Breast epithelium (tissue), 4 donors: ENCODE measurements around the gene ZMYND8. TPM values are rescaled to one million over a fixed set of nuclear protein-coding genes. Genes with fewer than 3 reads are reported as not detected.

Experiments
- DNase-seq, 2 donors: peaks; one replicate each; pipeline ENCODE4 v3.0.0-alpha.2; 2019; ENCODE audit warnings: low spot score in 2 of 2
- H3K27ac ChIP-seq, 2 donors: fragments of 200-600 bp; sonication (generic) in 1 of 2; one replicate each; pipeline ENCODE4 v1.5.1; 2016 to 2019; ENCODE audit warnings: mild to moderate bottlenecking in 1 of 2
- H3K27me3 ChIP-seq, 2 donors: fragments of 200-600 bp; sonication (generic) in 1 of 2; one replicate each; pipeline versions ENCODE4 v1.5.1 to v1.6.0; 2017 to 2019; ENCODE audit warnings: control low read depth in 1 of 2, mild to moderate bottlenecking in 1 of 2
- H3K36me3 ChIP-seq: fragments of 200-600 bp; one replicate; pipeline ENCODE4 v1.5.1; 2019
- H3K4me1 ChIP-seq, 2 donors: fragments of 200-600 bp; sonication (generic); one replicate each; pipeline ENCODE4 v1.5.1; 2016 to 2019; ENCODE audit warnings: control low read depth in 1 of 2
- H3K4me3 ChIP-seq, 3 donors: fragments of 200-600 bp; sonication (generic); 1 replicate in 2 of 3; 2 replicates in 1 of 3; pipeline ENCODE4 v1.5.1; 2016 to 2019; ENCODE audit warnings: mild to moderate bottlenecking in 3 of 3, moderate library complexity in 2 of 3
- H3K9me3 ChIP-seq, 2 donors: fragments of 200-600 bp; sonication (generic) in 1 of 2; one replicate each; pipeline ENCODE4 v1.5.1; 2016 to 2019; ENCODE audit warnings: control low read depth in 1 of 2
- POLR2A ChIP-seq: fragments of 450-650 bp; IDR thresholded peaks from one replicate; pipeline ENCODE4 v1.6.1; 2016; ENCODE audit warnings: antibody characterized with exemption, mild to moderate bottlenecking, moderate library complexity
- POLR2AphosphoS5 ChIP-seq, 3 donors: sonication (generic); formaldehyde crosslinking; IDR thresholded peaks; one replicate each; pipeline ENCODE4 v1.6.1; 2017; ENCODE audit warnings: antibody characterized with exemption in 3 of 3
- intact Hi-C: fragments of 100-400 bp; cut with DNase I; formaldehyde crosslinking; loops from one replicate; pipeline ENCODE4 v1.15.1; 2023; ENCODE audit warnings: low total_unique reads
- total RNA-seq, 3 donors: library from RNA; depleted of rRNA; stranded (reverse); fragments of >200 nt; gene quantifications; one replicate each; pipeline ENCODE4 v1.1.0, GENCODE V29; 2016
- TF ChIP-seq, protein P1 (sequence below), 3 donors: fragments of 450-650 bp; IDR thresholded peaks; one replicate each; pipeline ENCODE4 v1.5.1; 2016 to 2017; ENCODE audit warnings: antibody characterized with exemption in 3 of 3, mild to moderate bottlenecking in 3 of 3, moderate library complexity in 3 of 3

The ZMYND8 gene
- total RNA-seq, 3 donors from 2014 or later = 40.6 to 47.7 (median 41.4) TPM

GRCh38 chr20:47231382-47232039 is 125.0 kb downstream of the ZMYND8 start:
- Histone ChIP-seq H3K36me3 (peaks cover 5% of the 10 kb centered on the region), H3K4me3 (no peak overlapping the region), H3K27ac (no peak overlapping the region), H3K9me3 (no peaks in the 10 kb centered on the region), H3K27me3 (no peaks in the 10 kb centered on the region), H3K4me1 (no peaks in the 10 kb centered on the region)
- TF ChIP-seq, protein P1, sequence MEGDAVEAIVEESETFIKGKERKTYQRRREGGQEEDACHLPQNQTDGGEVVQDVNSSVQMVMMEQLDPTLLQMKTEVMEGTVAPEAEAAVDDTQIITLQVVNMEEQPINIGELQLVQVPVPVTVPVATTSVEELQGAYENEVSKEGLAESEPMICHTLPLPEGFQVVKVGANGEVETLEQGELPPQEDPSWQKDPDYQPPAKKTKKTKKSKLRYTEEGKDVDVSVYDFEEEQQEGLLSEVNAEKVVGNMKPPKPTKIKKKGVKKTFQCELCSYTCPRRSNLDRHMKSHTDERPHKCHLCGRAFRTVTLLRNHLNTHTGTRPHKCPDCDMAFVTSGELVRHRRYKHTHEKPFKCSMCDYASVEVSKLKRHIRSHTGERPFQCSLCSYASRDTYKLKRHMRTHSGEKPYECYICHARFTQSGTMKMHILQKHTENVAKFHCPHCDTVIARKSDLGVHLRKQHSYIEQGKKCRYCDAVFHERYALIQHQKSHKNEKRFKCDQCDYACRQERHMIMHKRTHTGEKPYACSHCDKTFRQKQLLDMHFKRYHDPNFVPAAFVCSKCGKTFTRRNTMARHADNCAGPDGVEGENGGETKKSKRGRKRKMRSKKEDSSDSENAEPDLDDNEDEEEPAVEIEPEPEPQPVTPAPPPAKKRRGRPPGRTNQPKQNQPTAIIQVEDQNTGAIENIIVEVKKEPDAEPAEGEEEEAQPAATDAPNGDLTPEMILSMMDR (IDR thresholded peaks at IDR 0.05) = no peak
- TF ChIP-seq POLR2A (no peak), POLR2AphosphoS5 (IDR thresholded peaks at IDR 0.05) (no peak)
- intact Hi-C loops = no loop called here
- no peak for DNase-seq

- peaks cover 5% of the 10 kb centered on the region for H3K36me3 ChIP-seq
- H3K27ac ChIP-seq = no peak overlapping the region
- no peaks in the 10 kb centered on the region for H3K4me1 ChIP-seq
- no peak for DNase-seq
- TF ChIP-seq POLR2A = no peak
- TF ChIP-seq POLR2AphosphoS5 (IDR thresholded peaks at IDR 0.05) = no peak
- TF ChIP-seq, protein P1 (IDR thresholded peaks at IDR 0.05) = no peak
- H3K9me3 ChIP-seq = no peaks in the 10 kb centered on the region
- H3K27me3 ChIP-seq = no peaks in the 10 kb centered on the region
- intact Hi-C loops = no loop called here
- H3K4me3 ChIP-seq = no peak overlapping the region
Measured at GRCh38 chr20:47230811-47231256, 125.7 kb downstream of the ZMYND8 start.

DNA sequence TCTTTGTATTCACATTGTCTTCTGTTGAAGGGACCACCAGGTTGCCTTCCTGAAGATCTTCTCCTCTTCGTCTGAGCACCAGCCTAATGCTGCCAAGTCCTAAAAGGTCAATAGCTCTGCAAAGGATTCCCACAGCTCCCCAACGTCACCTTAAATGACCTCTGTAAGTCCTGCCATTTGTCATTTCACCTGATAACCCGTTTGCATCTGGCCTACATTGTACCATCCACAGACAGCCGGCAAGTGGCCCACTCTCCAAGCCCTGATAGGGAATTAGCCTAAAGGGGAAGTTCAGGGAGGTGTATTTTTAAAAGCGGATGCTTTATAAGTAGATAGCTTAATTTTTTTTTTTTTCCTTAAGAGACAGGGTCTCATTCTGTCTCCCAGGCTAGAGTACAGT is 127.8 kb downstream of the ZMYND8 start:
- Histone ChIP-seq H3K4me3 (no peak overlapping the region), H3K27me3 (no peaks in the 10 kb centered on the region), H3K4me1 (no peaks in the 10 kb centered on the region), H3K9me3 (no peaks in the 10 kb centered on the region), H3K27ac (no peak overlapping the region), H3K36me3 (peaks cover 5% of the 10 kb centered on the region)
- intact Hi-C loops = no loop called here
- no peak for DNase-seq
- TF ChIP-seq, protein P1 (IDR thresholded peaks at IDR 0.05) = no peak
- TF ChIP-seq POLR2AphosphoS5 (IDR thresholded peaks at IDR 0.05) (no peak), POLR2A (no peak)

- Histone ChIP-seq H3K36me3 (peaks cover 5% of the 10 kb centered on the region), H3K4me3 (no peak overlapping the region)
- intact Hi-C loops = no loop called here
Measured at GRCh38 chr20:47227576-47227975, 128.9 kb downstream of the ZMYND8 start.

DNA sequence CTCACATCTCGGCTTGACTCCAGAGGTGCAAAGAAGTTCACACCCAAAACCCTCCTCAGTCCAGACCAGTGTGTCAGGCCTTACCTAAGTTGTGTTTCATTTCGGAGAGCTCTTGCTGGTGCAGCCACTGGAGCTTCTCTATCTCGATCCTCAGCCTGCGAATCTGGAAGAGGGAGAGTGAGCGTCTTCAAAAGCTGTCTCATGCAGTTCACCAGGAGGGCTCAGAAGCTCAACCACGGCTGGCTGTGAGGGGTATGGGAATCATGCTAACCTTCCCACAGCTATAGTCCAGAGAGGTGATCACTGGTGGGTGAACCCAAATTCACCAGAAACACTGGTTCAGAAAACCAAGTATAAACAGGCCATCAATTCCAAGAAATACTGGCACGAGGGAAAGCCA is 129.4 kb downstream of the ZMYND8 start:
- H3K4me3 ChIP-seq = no peak overlapping the region
- no peaks in the 10 kb centered on the region for H3K9me3 ChIP-seq
- H3K27me3 ChIP-seq = no peaks in the 10 kb centered on the region
- no peaks in the 10 kb centered on the region for H3K4me1 ChIP-seq
- no peak overlapping the region for H3K27ac ChIP-seq
- intact Hi-C loops = no loop called here
- DNase-seq = no peak
- H3K36me3 ChIP-seq = peaks cover 5% of the 10 kb centered on the region
- TF ChIP-seq POLR2AphosphoS5 (IDR thresholded peaks at IDR 0.05) (no peak), POLR2A (no peak)
- TF ChIP-seq, protein P1 (IDR thresholded peaks at IDR 0.05) = no peak

More at GRCh38 chr20:47227576-47227975, 128.9 kb downstream of the ZMYND8 start:
- no peaks in the 10 kb centered on the region for H3K27me3 ChIP-seq
- no peaks in the 10 kb centered on the region for H3K9me3 ChIP-seq
- H3K27ac ChIP-seq = no peak overlapping the region
- no peak for DNase-seq
- TF ChIP-seq, protein P1 (IDR thresholded peaks at IDR 0.05) = no peak
- TF ChIP-seq POLR2A (no peak), POLR2AphosphoS5 (IDR thresholded peaks at IDR 0.05) (no peak)
- no peaks in the 10 kb centered on the region for H3K4me1 ChIP-seq
